Activated naive CD4-positive, alpha-beta T cell treated with anti-CD3 and anti-CD28 coated beads, Interleukin-2, amount 10 ng/mL, durations not matched to agents 7 days and 5 days (primary cell): ENCODE measurements around the gene TMEM272.

Experiments used
- CTCF ChIA-PET: fragments of 350-600 bp; sonication (Branson Sonifier 250); formaldehyde crosslinking; loops from one replicate; lab custom pipeline; 2021; ENCODE audit warnings: antibody characterized with exemption; lab: Charles Lee
- DNase-seq: peaks from one replicate; pipeline ENCODE4 v3.0.0-alpha.2; 2020
- H3K27ac Mint-ChIP-seq: one replicate; pipeline ENCODE4 v1.8.0; 2021; ENCODE audit warnings: mild to moderate bottlenecking, moderate library complexity, mixed read lengths
- H3K27me3 Mint-ChIP-seq: one replicate; pipeline ENCODE4 v1.8.0; 2021; ENCODE audit warnings: mild to moderate bottlenecking, mixed read lengths
- H3K36me3 Mint-ChIP-seq: one replicate; pipeline ENCODE4 v1.8.0; 2021; ENCODE audit warnings: mixed read lengths
- H3K4me1 Mint-ChIP-seq: one replicate; pipeline ENCODE4 v1.8.0; 2021; ENCODE audit warnings: mixed read lengths
- H3K4me3 Mint-ChIP-seq: one replicate; pipeline ENCODE4 v1.8.0; 2021; ENCODE audit warnings: mild to moderate bottlenecking, moderate library complexity, mixed read lengths
- H3K9me3 Mint-ChIP-seq: one replicate; pipeline ENCODE4 v1.8.0; 2021; ENCODE audit warnings: mixed read lengths

Gene TMEM272

DNA sequence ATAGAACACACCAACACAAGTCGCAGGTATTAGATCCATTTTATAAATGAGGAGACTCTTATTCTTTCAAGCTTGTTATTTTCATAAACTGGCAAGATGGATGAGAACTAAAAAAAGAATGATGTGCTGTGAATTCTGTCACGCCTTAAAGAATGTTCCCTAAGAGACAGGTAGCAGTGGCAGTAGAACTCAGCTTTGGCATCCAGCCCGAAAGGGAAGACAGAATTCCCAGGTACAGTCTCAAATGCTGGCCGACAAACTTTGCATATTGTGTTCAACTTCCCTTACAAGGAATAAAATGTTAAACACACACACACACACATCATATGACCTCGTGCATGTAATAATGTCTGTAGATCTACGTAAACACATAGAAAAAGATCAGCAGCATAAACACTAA, 3.2 kb downstream of the TMEM272 start:
- Mint-ChIP-seq H3K4me3 (no peak overlapping the region), H3K4me1 (peaks cover 27% of the 10 kb centered on the region), H3K27ac (no peak overlapping the region), H3K36me3 (no peaks in the 10 kb centered on the region), H3K27me3 (peaks cover 16% of the 10 kb centered on the region), H3K9me3 (no peaks in the 10 kb centered on the region)
- CTCF ChIA-PET: interaction anchor here (1.1 kb wide), 2 partner anchors 8 to 26 kb away, joined by 5 to 6 read pairs; no protein-coding TSS in a partner anchor
- no peak for DNase-seq

- CTCF ChIA-PET: interaction anchor here (1.1 kb wide), 2 partner anchors 9 to 25 kb away, joined by 5 to 6 read pairs; no protein-coding TSS in a partner anchor
- H3K9me3 Mint-ChIP-seq: no peaks in the 10 kb centered on the region
- H3K4me3 Mint-ChIP-seq: no peak overlapping the region
- peaks cover 16% of the 10 kb centered on the region for H3K27me3 Mint-ChIP-seq
- H3K4me1 Mint-ChIP-seq: peaks cover 34% of the 10 kb centered on the region
- H3K27ac Mint-ChIP-seq: no peak overlapping the region
- no peaks in the 10 kb centered on the region for H3K36me3 Mint-ChIP-seq
- no peak for DNase-seq
Measured at GRCh38 chr13:51840917-51841316, 4.1 kb downstream of the TMEM272 start.

DNA sequence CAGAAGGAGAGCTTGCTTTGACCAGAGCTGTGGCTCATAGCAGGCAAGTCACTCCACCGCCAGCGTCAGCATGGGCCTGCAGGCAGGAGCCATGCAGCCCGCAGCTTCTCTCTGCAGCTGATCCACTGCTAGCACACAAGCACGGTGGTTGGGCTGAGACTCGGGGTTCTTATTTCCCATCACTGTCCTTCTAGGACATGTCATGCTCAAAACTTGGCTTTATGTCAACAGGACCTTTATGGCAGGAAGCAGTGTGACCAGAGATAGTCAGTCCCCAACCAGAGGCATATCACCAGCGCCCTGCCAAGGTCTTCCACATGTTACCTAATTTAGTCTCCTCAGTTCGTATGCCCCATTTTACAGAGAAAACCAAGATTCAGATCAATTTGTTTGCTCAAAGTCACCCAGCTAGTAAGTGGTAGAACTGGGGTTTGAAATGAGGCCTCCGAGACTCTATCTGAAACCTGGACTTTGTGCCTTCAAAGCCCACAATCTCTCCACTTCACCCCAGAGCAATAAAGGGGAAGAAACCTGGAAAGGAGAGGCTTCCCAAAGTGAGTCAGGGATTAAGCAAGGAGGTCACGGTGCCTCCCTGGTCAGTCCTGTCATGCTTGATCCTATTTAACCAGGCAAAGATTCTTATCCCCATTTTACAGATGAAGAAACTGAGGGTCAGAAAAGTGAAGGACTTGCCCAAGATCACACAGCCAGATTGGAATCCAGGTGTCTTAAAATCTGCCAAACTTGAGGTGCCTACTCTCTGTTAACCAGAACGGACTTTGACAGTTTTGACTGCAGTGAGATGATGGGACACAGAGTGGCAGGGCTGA, 5.1 kb downstream of the TMEM272 start:
- Mint-ChIP-seq H3K9me3 (no peaks in the 10 kb centered on the region), H3K4me3 (no peak overlapping the region), H3K4me1 (peaks cover 29% of the 10 kb centered on the region), H3K27me3 (peaks cover 12% of the 10 kb centered on the region), H3K36me3 (no peaks in the 10 kb centered on the region), H3K27ac (no peak overlapping the region)
- no peak for DNase-seq
- CTCF ChIA-PET: interaction anchor here (0.8 kb wide), 2 partner anchors 10 to 17 kb away, joined by 3 read pairs; no protein-coding TSS in a partner anchor

DNA sequence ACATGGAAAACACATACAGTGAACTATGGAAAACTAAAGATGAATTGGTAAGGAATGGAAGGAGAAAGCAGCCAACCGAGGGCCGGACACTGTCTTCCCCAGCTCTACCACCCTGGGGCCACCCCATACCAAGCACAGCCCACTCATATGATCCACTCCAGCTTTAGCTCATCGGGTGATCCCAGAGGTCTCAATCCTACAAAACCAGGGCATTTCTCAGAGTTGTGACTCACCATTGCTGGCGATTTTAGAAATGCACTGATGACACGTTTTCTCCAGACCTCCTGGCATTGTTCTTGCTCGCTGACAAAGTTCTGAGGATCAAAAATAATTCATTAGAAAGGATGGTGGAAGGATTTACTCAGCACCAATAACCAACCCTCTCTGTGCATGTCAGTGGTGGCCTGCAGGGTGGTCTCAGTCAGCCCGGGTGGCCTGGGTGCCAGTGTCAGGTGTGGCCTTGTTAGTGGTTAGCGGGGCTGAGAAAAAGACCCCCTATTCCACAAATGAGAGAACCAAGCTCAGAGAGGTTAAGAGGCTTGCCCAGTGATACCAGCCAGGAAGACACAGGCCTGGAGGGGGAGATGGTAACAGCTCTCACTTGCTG, 6.6 kb downstream of the TMEM272 start:
- no peak for DNase-seq
- H3K27ac Mint-ChIP-seq: no peak overlapping the region
- H3K9me3 Mint-ChIP-seq: no peaks in the 10 kb centered on the region
- no peak overlapping the region for H3K4me3 Mint-ChIP-seq
- H3K4me1 Mint-ChIP-seq: peaks cover 39% of the 10 kb centered on the region
- CTCF ChIA-PET: interaction anchor here (0.6 to 8.2 kb wide), 4 partner anchors 12 to 484 kb away, joined by 3 to 163 read pairs (median 5); no protein-coding TSS in a partner anchor
- H3K36me3 Mint-ChIP-seq: no peaks in the 10 kb centered on the region
- peaks cover 16% of the 10 kb centered on the region for H3K27me3 Mint-ChIP-seq

- H3K27me3 Mint-ChIP-seq: peaks cover 27% of the 10 kb centered on the region
- H3K27ac Mint-ChIP-seq: peak overlapping the region; percentile 19
- DNase-seq: no peak
Measured at GRCh38 chr13:51837016-51837415, 8.0 kb downstream of the TMEM272 start.

DNA sequence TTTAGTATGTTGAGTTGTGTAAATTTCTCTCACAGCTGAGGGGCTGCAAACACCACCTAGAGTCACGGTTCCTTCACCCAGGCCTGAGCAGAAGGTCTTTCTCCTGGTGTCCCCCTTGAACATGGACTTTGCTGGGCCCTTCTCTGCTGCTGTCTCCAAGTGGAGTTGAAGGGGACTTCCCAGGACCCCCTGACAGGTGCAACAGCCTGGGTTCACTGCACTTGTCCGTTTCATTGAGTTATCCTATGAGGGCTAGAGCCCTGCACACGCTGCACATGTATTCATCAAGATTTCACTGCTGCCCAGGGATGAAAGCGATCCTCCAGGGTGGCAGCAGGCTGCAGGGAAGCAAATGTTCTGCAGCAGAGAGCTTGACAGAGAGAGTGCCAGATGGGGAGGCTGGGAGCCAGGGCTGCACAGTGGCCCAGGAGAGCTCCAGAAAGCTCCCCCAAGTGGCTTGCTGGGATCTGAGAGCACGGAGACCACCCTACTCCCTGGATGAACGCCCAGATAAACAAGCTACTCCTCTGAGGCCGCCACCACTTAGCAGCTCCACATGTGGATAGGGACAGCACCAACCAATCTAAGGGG, 10.3 kb downstream of the TMEM272 start:
- DNase-seq: no peak
- Mint-ChIP-seq H3K36me3 (no peaks in the 10 kb centered on the region), H3K27me3 (peaks cover 19% of the 10 kb centered on the region), H3K9me3 (no peaks in the 10 kb centered on the region), H3K27ac (no peak overlapping the region), H3K4me3 (no peak overlapping the region), H3K4me1 (peaks cover 62% of the 10 kb centered on the region)
- CTCF ChIA-PET: interaction anchor here (0.9 to 8.2 kb wide), 4 partner anchors 11 to 20 kb away, joined by 3 to 163 read pairs (median 8); partner anchors contain the start of gene TMEM272

More at GRCh38 chr13:51837016-51837415, 8.0 kb downstream of the TMEM272 start:
- H3K36me3 Mint-ChIP-seq: no peaks in the 10 kb centered on the region
- H3K4me1 Mint-ChIP-seq: peaks cover 51% of the 10 kb centered on the region
- no peaks in the 10 kb centered on the region for H3K9me3 Mint-ChIP-seq
- H3K4me3 Mint-ChIP-seq: no peak overlapping the region
- CTCF ChIA-PET: interaction anchor here (0.9 to 8.2 kb wide), 3 partner anchors 13 to 23 kb away, joined by 3 to 163 read pairs (median 7); no protein-coding TSS in a partner anchor

- CTCF ChIA-PET: interaction anchor here (0.9 to 8.2 kb wide), 5 partner anchors 11 to 36 kb away, joined by 3 to 163 read pairs (median 11); partner anchors contain the start of gene TMEM272
- H3K9me3 Mint-ChIP-seq: no peaks in the 10 kb centered on the region
- peaks cover 19% of the 10 kb centered on the region for H3K27me3 Mint-ChIP-seq
- no peak for DNase-seq
- H3K4me1 Mint-ChIP-seq: peaks cover 69% of the 10 kb centered on the region
- no peak overlapping the region for H3K4me3 Mint-ChIP-seq
- no peak overlapping the region for H3K27ac Mint-ChIP-seq
- H3K36me3 Mint-ChIP-seq: no peaks in the 10 kb centered on the region
Measured at GRCh38 chr13:51833980-51834379, 11.0 kb downstream of the TMEM272 start.

DNA sequence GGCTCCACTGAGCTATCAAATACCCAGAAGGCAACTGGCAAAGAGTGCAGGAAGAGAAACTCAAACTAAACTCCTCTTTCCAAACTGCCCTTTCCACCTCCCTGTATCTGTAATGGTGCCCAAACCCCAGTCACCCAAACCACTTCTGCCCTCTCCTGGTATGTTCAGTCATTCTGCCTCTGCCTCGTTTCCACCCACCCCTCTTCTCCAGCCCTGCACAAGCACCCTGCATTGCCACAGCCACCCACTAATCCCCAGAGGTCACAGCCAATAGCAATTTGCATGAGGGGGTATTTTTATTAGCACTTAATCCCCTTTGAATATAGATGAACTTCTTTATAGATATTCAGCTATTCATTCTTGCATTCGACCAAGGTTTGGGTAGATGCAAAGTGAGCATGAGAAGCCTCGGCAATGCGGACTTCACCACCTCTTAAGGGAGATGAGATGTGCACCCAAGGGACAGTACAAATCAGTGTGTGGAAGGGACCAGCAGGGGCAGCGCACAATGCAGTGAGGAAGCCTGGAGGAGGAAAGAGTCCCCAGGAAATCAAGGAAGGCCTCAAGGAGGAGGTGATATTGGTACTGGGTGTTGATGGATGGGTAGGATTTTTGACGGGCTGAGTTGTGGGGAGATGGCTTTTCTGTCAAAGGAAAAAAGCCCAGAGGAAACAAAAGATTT, 12.4 kb downstream of the TMEM272 start:
- peaks cover 76% of the 10 kb centered on the region for H3K4me1 Mint-ChIP-seq
- peak overlapping the region; percentile 24 for H3K27ac Mint-ChIP-seq
- no peak overlapping the region for H3K4me3 Mint-ChIP-seq
- no peaks in the 10 kb centered on the region for H3K9me3 Mint-ChIP-seq
- H3K27me3 Mint-ChIP-seq: peaks cover 19% of the 10 kb centered on the region
- CTCF ChIA-PET: interaction anchor here (0.7 to 8.2 kb wide), 19 partner anchors 10 to 295 kb away, joined by 3 to 163 read pairs (median 5); partner anchors contain the start of gene TMEM272
- peak; percentile 75 for DNase-seq
- no peaks in the 10 kb centered on the region for H3K36me3 Mint-ChIP-seq

- no peaks in the 10 kb centered on the region for H3K9me3 Mint-ChIP-seq
- CTCF ChIA-PET: interaction anchor here (0.9 to 8.2 kb wide), 13 partner anchors 9 to 296 kb away, joined by 3 to 163 read pairs (median 6); partner anchors contain the start of gene TMEM272
- H3K4me3 Mint-ChIP-seq: no peak overlapping the region
- no peaks in the 10 kb centered on the region for H3K36me3 Mint-ChIP-seq
- no peak for DNase-seq
- peaks cover 19% of the 10 kb centered on the region for H3K27me3 Mint-ChIP-seq
- peaks cover 76% of the 10 kb centered on the region for H3K4me1 Mint-ChIP-seq
- no peak overlapping the region for H3K27ac Mint-ChIP-seq
Measured at GRCh38 chr13:51831519-51831918, 13.5 kb downstream of the TMEM272 start.

DNA sequence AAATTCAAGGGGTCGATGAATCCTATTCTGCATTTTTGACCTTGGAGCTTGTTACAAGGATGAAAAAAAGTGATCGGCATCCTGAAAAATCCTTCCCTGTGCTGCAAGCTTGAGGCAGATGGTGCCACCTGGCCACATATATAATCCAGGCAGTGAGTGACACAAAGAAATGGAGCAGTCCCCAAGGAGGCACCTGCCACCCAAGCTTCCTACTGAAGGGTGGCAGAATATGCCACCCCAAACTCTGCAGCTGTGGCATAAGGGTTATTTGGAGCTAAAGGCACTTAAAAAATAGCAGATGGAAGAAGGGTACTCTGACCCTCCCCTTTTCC, 15.4 kb downstream of the TMEM272 start:
- CTCF ChIA-PET: interaction anchor here (0.7 to 5.5 kb wide), 3 partner anchors 10 to 24 kb away, joined by 3 to 61 read pairs (median 3); no protein-coding TSS in a partner anchor
- Mint-ChIP-seq H3K4me1 (peaks cover 84% of the 10 kb centered on the region), H3K27ac (no peak overlapping the region), H3K4me3 (no peak overlapping the region), H3K36me3 (no peaks in the 10 kb centered on the region), H3K9me3 (no peaks in the 10 kb centered on the region), H3K27me3 (peaks cover 19% of the 10 kb centered on the region)
- DNase-seq: no peak

GRCh38 chr13:51828730-51829567, 16.0 kb downstream of the TMEM272 start:
- H3K27ac Mint-ChIP-seq: no peak overlapping the region
- peaks cover 16% of the 10 kb centered on the region for H3K27me3 Mint-ChIP-seq
- no peak overlapping the region for H3K4me3 Mint-ChIP-seq
- H3K36me3 Mint-ChIP-seq: peaks cover 3% of the 10 kb centered on the region
- DNase-seq: no peak
- H3K4me1 Mint-ChIP-seq: peaks cover 84% of the 10 kb centered on the region
- H3K9me3 Mint-ChIP-seq: no peaks in the 10 kb centered on the region
- CTCF ChIA-PET: interaction anchor here (0.7 to 5.5 kb wide), 3 partner anchors 10 to 23 kb away, joined by 3 to 61 read pairs (median 3); no protein-coding TSS in a partner anchor

DNA sequence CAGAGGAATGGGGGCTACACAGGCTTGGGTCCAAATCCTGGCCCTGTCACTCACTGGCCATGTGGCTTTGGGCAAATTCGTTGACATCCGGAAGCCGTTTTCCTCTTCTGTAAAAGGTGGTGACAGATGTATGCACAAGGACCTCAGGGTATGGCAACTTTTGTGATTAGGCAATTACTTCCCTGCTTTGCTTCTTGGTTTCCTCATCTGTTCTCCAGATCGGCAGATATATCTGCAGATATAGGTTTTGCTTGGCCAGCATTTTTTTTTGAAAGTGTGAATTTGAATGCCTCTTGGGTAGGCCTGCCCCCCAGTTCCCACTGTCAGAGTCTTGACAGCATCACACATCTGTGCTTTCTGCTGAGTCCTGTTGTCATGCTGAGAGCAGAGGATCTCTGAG, 17.7 kb downstream of the TMEM272 start:
- Mint-ChIP-seq H3K27ac (peak overlapping the region; percentile 100), H3K9me3 (no peaks in the 10 kb centered on the region), H3K4me1 (peaks cover 85% of the 10 kb centered on the region), H3K4me3 (peak overlapping the region; percentile 48), H3K27me3 (no peaks in the 10 kb centered on the region), H3K36me3 (peaks cover 3% of the 10 kb centered on the region)
- DNase-seq: no peak
- CTCF ChIA-PET: interaction anchor here (1.1 to 5.5 kb wide), 2 partner anchors 13 to 22 kb away, joined by 3 to 61 read pairs; no protein-coding TSS in a partner anchor
